ENCODE measurements around the gene PIGO.

DNA sequence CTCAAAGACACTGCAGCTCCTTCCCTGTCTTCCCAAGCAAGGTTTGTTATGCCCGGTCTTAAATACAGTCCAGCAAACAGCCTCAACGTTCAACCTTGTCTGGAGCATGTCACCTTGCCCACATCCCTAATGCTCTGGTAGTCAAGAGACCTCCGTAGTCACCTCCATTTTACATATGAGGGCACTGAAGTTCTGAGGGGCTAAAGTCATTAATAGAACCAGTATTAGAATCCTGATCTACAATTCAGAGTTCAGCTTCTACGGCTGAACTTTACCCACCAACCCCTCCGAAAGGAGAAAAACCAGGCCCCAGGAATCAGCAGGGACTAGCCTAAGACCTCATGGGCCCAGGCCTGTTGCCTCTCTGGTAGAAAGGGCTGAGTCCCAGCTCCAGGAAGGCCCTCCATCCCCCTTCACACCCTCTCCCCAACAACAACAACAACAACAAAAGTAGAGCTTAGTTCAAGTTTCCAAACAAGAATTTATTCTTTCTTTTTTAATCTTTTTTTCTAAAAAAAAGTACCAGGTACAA lies 7.3 kb upstream of the PIGO start:
- TF ChIP-seq, protein P1, sequence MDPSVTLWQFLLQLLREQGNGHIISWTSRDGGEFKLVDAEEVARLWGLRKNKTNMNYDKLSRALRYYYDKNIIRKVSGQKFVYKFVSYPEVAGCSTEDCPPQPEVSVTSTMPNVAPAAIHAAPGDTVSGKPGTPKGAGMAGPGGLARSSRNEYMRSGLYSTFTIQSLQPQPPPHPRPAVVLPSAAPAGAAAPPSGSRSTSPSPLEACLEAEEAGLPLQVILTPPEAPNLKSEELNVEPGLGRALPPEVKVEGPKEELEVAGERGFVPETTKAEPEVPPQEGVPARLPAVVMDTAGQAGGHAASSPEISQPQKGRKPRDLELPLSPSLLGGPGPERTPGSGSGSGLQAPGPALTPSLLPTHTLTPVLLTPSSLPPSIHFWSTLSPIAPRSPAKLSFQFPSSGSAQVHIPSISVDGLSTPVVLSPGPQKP (IDR thresholded peaks at IDR 0.05; ENCODE audit: borderline replicate concordance, low read depth, low read length): no peak
- TF ChIP-seq, protein P2, sequence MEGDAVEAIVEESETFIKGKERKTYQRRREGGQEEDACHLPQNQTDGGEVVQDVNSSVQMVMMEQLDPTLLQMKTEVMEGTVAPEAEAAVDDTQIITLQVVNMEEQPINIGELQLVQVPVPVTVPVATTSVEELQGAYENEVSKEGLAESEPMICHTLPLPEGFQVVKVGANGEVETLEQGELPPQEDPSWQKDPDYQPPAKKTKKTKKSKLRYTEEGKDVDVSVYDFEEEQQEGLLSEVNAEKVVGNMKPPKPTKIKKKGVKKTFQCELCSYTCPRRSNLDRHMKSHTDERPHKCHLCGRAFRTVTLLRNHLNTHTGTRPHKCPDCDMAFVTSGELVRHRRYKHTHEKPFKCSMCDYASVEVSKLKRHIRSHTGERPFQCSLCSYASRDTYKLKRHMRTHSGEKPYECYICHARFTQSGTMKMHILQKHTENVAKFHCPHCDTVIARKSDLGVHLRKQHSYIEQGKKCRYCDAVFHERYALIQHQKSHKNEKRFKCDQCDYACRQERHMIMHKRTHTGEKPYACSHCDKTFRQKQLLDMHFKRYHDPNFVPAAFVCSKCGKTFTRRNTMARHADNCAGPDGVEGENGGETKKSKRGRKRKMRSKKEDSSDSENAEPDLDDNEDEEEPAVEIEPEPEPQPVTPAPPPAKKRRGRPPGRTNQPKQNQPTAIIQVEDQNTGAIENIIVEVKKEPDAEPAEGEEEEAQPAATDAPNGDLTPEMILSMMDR (conservative IDR thresholded peaks at IDR 0.05; ENCODE audit: low read depth, low read length): no peak
- TF ChIP-seq POLR2A (IDR thresholded peaks at IDR 0.05; ENCODE audit: low read depth, low read length): no peak
- no peak for TF ChIP-seq MAZ (IDR thresholded peaks at IDR 0.05; ENCODE audit: borderline replicate concordance, low read depth, low read length)
- no peak for TF ChIP-seq BHLHE40 (IDR thresholded peaks at IDR 0.05; ENCODE audit: low read depth, low read length)
- TF ChIP-seq MAFK (IDR thresholded peaks at IDR 0.05; ENCODE audit: low read depth, low read length): no peak
- TF ChIP-seq RAD21 (IDR thresholded peaks at IDR 0.05; ENCODE audit: low read length): no peak
- TF ChIP-seq FOS (IDR thresholded peaks at IDR 0.05; ENCODE audit: low read depth, low read length): no peak
- TF ChIP-seq SMC3 (IDR thresholded peaks at IDR 0.05; ENCODE audit: low read depth, low read length): no peak
- TF ChIP-seq MXI1 (IDR thresholded peaks at IDR 0.05; ENCODE audit: borderline replicate concordance, low read depth, low read length): no peak
- no peak for TF ChIP-seq RFX5 (IDR thresholded peaks at IDR 0.05; ENCODE audit: low read depth, low read length)
- TF ChIP-seq CEBPB (IDR thresholded peaks at IDR 0.05; ENCODE audit: low read depth, low read length): no peak
